ENCODE results near the gene CD300LD.
"Not testable (repeated sequence)": the region's sequence is repeated elsewhere in the genome, so short reads cannot be mapped to it uniquely, and the experiment has no call there.

CD300LD gene

DNA sequence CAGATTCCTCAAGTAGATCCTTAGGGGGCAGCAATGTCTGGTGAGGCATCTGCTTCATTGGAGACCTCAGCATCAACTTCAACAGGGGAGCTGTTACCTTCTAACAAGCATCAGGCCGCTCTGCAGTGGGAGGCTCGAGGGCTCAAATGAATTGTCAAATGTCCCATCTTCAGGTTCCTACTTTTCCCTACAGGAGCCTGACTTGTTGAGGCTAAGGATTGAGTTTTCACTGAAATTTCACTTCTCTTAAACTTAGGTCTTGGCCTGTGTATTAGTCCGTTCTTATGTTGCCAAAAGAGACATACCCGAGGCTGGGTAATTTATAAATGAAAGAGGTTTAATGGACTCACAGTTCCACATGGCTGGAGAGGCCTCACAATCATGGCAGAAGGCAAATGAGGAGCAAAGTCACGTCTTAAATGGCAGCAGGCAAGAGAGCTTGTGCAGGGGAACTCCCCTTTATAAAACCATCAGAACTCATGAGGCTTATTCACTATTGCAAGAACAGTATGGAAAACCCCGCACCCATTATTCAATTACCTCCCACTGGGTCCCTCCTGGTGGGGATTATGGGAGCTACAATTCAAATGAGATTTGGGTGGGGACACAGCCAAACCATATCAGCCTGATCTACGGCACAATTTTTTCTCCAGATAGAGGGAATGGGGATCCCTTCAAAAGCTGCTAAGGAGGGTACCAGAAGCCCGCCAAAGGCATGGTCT, 5.1 kb upstream of the CD300LD start:
- H3K9ac ChIP-seq (ENCODE audit: low read length in 2 of 2) = no peak overlapping the region
- H3K4me1 ChIP-seq (ENCODE audit: control insufficient read depth, insufficient read depth, low read length) = peaks cover 2% of the 10 kb centered on the region
- peaks cover 0 to 11% of the 10 kb centered on the region in 2 donors for H3K27me3 ChIP-seq (ENCODE audit: control insufficient read depth in 1 of 2, insufficient read depth in 2 of 2, low read length in 2 of 2)
- no peak overlapping the region for H3K4me3 ChIP-seq (ENCODE audit: low read length in 2 of 2)
- no peaks in the 10 kb centered on the region for H3K9me3 ChIP-seq (ENCODE audit: control insufficient read depth in 2 of 2, low read length in 2 of 2)
- no peaks in the 10 kb centered on the region for H3K36me3 ChIP-seq (ENCODE audit: control insufficient read depth in 2 of 2, insufficient read depth in 2 of 2, low read length in 2 of 2)
- no peak overlapping the region for H3K27ac ChIP-seq (ENCODE audit: low read length)

DNA sequence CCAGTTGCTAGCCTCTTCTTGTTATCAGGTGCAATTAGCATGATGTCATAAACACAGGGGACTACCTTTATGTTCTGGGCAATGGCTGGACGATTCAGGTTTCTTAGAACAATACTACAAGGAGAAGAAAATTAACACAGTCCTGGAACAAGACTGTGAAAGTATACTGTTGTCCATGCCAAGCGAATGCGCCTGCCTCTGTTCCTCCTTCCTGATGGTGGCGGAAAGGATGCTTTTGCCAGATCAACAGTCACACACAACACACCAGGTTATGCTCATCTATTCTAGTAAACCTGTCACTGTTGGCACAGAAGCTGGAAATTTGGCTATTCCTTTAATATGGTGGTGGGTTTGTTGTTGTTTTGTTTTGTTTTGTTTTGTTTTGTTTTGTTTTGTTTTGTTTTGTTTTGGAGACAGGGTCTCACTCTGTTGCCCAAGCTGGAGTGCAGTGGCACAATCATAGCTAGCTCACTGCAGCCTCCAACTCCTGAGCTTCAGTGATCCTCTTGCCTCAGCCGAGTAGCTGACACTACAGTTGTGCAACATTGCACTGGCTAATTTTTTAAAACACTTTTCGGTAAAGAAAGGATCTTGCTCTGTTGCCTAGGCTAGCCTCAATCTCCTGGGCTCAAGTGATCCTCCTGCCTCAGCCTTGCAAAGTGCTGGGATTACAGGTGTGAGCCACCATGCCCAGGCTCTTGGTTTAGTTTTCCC, 3.1 kb upstream of the CD300LD start:
- Histone ChIP-seq H3K4me3 (ENCODE audit: low read length in 2 of 2) (no peak overlapping the region), H3K9me3 (ENCODE audit: control insufficient read depth in 2 of 2, low read length in 2 of 2) (no peaks in the 10 kb centered on the region), H3K9ac (ENCODE audit: low read length in 2 of 2) (no peak overlapping the region), H3K36me3 (ENCODE audit: control insufficient read depth in 2 of 2, insufficient read depth in 2 of 2, low read length in 2 of 2) (no peaks in the 10 kb centered on the region), H3K4me1 (ENCODE audit: control insufficient read depth, insufficient read depth, low read length) (peaks cover 2% of the 10 kb centered on the region), H3K27me3 (ENCODE audit: control insufficient read depth in 1 of 2, insufficient read depth in 2 of 2, low read length in 2 of 2) (peaks cover 0 to 9% of the 10 kb centered on the region in 2 donors), H3K27ac (ENCODE audit: low read length) (no peak overlapping the region)

DNA sequence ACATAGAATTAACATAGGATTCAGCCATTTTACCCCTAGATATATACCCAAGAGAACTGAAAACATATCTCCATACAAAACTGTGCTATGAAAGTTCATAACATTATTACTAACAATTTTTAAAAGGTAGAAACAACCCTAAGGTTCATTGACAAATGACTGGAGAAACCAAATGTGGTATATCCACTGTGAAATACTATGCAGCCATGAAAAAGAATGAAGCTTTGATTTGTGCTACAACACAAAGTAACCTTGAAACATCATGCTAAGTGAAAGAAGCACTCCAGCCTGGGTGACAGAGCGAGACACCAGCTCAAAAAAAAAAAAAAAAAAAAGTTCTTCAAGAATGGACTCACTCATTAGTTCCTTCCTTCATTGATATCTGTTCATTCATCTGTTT, 580 bp downstream of the CD300LD start:
- Histone ChIP-seq H3K4me1 (ENCODE audit: control insufficient read depth, insufficient read depth, low read length) (peaks cover 2% of the 10 kb centered on the region), H3K9ac (ENCODE audit: low read length in 2 of 2) (no peak overlapping the region), H3K4me3 (ENCODE audit: low read length in 2 of 2) (no peak overlapping the region), H3K36me3 (ENCODE audit: control insufficient read depth in 2 of 2, insufficient read depth in 2 of 2, low read length in 2 of 2) (no peaks in the 10 kb centered on the region), H3K27ac (ENCODE audit: low read length) (no peak overlapping the region), H3K27me3 (ENCODE audit: control insufficient read depth in 1 of 2, insufficient read depth in 2 of 2, low read length in 2 of 2) (peaks cover 0 to 5% of the 10 kb centered on the region in 2 donors), H3K9me3 (ENCODE audit: control insufficient read depth in 2 of 2, low read length in 2 of 2) (no peaks in the 10 kb centered on the region)

DNA sequence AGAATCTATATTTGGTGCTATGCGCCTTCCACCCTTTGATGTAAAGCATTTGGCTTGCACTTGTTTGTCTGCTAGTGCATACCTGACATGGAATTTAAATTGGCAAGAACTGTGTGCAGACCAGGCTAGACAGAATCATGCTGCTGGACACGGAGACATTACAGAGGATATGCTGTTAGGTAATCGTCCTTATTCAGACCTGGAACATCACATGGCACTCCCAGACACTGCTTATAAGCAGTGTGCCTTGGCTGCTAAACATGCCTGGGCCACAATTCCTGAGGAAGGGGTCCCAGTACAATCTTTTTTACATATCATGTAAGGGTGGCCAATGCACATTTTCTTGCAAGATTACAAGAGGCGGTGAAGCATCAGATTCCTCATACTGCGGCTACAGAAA, 6.4 kb downstream of the CD300LD start:
- H3K4me1 ChIP-seq (ENCODE audit: control insufficient read depth, insufficient read depth, low read length) = no peaks in the 10 kb centered on the region
- H3K9ac ChIP-seq (ENCODE audit: low read length in 2 of 2) = no peak overlapping the region
- H3K9me3 ChIP-seq (ENCODE audit: control insufficient read depth in 2 of 2, low read length in 2 of 2) = peaks cover 0 to 3% of the 10 kb centered on the region in 2 donors
- H3K27ac ChIP-seq (ENCODE audit: low read length) = no peak overlapping the region
- H3K36me3 ChIP-seq (ENCODE audit: control insufficient read depth in 2 of 2, insufficient read depth in 2 of 2, low read length in 2 of 2) = no peaks in the 10 kb centered on the region
- H3K4me3 ChIP-seq (ENCODE audit: low read length in 2 of 2) = no peak overlapping the region
- H3K27me3 ChIP-seq (ENCODE audit: control insufficient read depth in 1 of 2, insufficient read depth in 2 of 2, low read length in 2 of 2) = no peaks in the 10 kb centered on the region

DNA sequence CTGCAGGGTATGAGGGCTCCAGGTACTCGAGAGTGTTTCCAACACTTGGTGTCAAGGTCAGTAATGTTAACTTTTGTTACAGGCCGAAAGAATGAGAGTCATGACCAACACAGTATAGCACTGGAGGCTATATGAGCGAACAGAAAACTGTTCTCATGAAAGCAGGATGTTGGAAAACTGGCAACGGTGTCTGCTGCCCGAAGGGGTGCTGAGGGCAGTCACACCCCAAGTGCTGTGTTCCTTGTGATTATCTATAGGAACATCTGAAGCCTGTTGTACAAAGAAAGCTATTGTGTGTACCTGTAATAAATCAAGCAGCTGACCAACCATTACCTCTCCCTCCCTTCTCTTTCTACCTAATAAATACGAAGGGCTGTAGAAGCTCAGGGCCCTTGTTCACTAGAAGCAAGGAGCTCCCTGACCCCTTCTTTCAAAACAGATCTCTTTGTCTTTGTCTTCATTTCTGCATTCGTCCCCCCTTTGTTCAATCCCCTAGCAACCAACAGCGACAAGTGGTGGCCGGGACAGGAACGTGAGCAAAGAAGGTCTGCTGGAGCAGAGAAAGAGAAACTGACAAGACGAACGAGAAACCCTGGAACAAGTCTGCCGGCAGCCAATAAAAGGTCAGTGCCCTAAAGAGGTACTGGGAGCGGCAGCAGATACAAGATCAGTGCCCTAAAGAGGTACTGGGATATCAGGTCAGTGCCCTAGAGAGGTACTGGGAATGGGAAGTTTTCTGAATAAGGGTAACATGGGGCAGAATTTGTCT, 7.6 kb downstream of the CD300LD start:
- Histone ChIP-seq H3K9ac (ENCODE audit: low read length in 2 of 2) (no peak overlapping the region), H3K27me3 (ENCODE audit: control insufficient read depth in 1 of 2, insufficient read depth in 2 of 2, low read length in 2 of 2) (no peaks in the 10 kb centered on the region), H3K27ac (ENCODE audit: low read length) (no peak overlapping the region), H3K9me3 (ENCODE audit: control insufficient read depth in 2 of 2, low read length in 2 of 2) (peaks cover 0 to 3% of the 10 kb centered on the region in 2 donors), H3K4me3 (ENCODE audit: low read length in 2 of 2) (no peak overlapping the region), H3K4me1 (ENCODE audit: control insufficient read depth, insufficient read depth, low read length) (peaks cover 2% of the 10 kb centered on the region), H3K36me3 (ENCODE audit: control insufficient read depth in 2 of 2, insufficient read depth in 2 of 2, low read length in 2 of 2) (no peaks in the 10 kb centered on the region)

DNA sequence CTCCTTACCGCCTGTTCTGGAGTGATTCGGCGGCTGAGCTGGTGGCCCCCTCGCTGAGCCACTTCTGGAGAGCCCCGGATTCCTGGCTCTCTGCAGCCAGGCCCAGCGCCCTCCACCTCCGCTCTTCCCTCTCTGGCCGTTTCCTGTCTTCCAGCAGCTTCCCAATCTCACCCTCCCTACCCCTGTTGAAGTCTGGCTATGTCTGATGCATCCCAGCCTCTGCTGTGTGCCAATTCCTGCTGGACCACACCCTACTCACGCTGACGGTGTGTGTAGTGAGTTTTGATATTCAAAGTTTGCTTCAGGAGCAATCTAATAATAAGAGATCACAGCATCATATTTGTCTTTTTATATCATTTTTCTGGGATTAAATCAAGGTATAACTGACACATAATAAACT, 9.4 kb downstream of the CD300LD start:
- H3K4me1 ChIP-seq (ENCODE audit: control insufficient read depth, insufficient read depth, low read length) = peaks cover 2% of the 10 kb centered on the region
- H3K9ac ChIP-seq (ENCODE audit: low read length in 2 of 2) = no peak overlapping the region
- H3K27me3 ChIP-seq (ENCODE audit: control insufficient read depth in 1 of 2, insufficient read depth in 2 of 2, low read length in 2 of 2) = no peaks in the 10 kb centered on the region
- no peak overlapping the region for H3K27ac ChIP-seq (ENCODE audit: low read length)
- H3K36me3 ChIP-seq (ENCODE audit: control insufficient read depth in 2 of 2, insufficient read depth in 2 of 2, low read length in 2 of 2) = no peaks in the 10 kb centered on the region
- H3K9me3 ChIP-seq (ENCODE audit: control insufficient read depth in 2 of 2, low read length in 2 of 2) = peaks cover 0 to 3% of the 10 kb centered on the region in 2 donors
- H3K4me3 ChIP-seq (ENCODE audit: low read length in 2 of 2) = no peak overlapping the region

DNA sequence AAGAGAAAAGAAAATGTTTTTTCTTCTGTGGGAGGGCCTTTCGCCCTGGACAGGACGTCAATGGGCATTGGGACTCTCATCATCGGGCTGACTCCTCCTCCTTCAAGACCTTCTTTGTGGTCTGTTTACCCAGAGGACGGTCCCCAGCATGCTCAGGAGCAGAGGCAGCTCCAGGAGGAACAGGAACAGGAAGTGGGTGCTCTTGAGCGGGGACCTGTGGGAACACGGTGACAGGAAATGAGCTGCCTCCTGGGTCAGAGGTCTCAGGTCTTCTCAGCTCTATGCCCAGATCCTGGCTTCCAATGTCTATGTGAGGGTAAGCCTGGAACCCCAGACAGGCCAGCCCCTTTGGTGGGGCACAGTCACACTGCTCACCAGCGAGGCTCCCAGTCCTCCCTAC, 12.2 kb downstream of the CD300LD start:
- H3K9ac ChIP-seq (ENCODE audit: low read length in 2 of 2) = no peak overlapping the region
- H3K36me3 ChIP-seq (ENCODE audit: control insufficient read depth in 2 of 2, insufficient read depth in 2 of 2, low read length in 2 of 2) = no peaks in the 10 kb centered on the region
- peaks cover 2% of the 10 kb centered on the region for H3K4me1 ChIP-seq (ENCODE audit: control insufficient read depth, insufficient read depth, low read length)
- no peaks in the 10 kb centered on the region for H3K27me3 ChIP-seq (ENCODE audit: control insufficient read depth in 1 of 2, insufficient read depth in 2 of 2, low read length in 2 of 2)
- H3K4me3 ChIP-seq (ENCODE audit: low read length in 2 of 2) = no peak overlapping the region
- H3K9me3 ChIP-seq (ENCODE audit: control insufficient read depth in 2 of 2, low read length in 2 of 2) = peaks cover 0 to 3% of the 10 kb centered on the region in 2 donors
- H3K27ac ChIP-seq (ENCODE audit: low read length) = no peak overlapping the region

DNA sequence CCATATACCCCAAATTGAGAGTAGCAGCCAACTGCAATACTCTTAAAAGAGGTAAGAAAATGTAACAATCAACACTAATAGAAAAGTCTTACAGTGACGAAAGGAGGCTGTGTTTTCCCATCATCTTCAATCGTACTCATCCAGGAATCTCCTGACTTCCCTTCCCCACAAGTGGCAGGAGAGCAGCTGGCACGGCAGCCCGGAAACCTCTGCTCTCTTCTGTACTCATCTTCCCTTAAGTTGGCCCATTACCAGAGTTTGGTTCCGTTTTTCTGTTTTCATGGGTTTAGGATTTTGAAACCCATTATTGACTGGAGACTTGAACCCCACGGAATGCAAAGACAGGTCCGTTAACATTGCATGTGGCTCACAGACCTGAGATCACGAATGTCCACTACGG, 13.1 kb downstream of the CD300LD start:
- H3K27ac ChIP-seq (ENCODE audit: low read length) = no peak overlapping the region
- no peak overlapping the region for H3K4me3 ChIP-seq (ENCODE audit: low read length in 2 of 2)
- no peaks in the 10 kb centered on the region for H3K36me3 ChIP-seq (ENCODE audit: control insufficient read depth in 2 of 2, insufficient read depth in 2 of 2, low read length in 2 of 2)

DNA sequence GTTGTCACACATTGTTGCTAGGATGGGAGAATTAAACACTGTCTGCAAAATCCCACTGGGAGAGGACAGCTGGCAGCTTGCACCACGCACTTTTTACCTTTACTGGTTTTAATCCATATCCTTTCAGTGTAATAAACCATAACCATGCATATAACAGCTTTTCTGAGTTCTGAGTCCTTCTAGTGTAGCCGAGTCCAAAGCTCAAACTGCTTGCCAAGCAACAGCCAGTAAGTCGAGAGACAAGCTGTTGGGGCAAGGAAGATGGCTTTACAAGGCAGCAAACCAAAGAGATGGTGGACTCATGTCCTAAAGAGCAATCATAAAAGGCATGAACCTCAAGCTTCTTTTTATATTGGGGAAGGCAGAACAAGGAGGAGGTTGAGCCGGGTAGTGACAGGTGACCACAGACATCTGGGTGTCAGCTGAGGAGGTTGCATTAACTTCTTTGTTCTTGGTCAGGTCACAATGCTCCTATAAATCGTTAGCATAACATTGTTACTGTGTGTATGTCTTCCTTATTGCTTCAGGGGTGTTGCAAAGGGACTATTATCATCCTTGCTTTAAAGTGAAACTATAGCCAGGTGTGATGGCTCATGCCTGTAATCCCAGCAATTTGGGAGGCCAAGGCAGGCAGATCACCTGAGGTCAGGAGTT, 17.5 kb downstream of the CD300LD start:
- Histone ChIP-seq H3K27me3 (ENCODE audit: control insufficient read depth in 1 of 2, insufficient read depth in 2 of 2, low read length in 2 of 2) (peaks cover 0 to 2% of the 10 kb centered on the region in 2 donors), H3K9ac (ENCODE audit: low read length in 2 of 2) (no peak overlapping the region), H3K4me1 (ENCODE audit: control insufficient read depth, insufficient read depth, low read length) (no peaks in the 10 kb centered on the region)

More for the DNA sequence above, 13.1 kb downstream of the CD300LD start:
- peaks cover 0 to 2% of the 10 kb centered on the region in 2 donors for H3K27me3 ChIP-seq (ENCODE audit: control insufficient read depth in 1 of 2, insufficient read depth in 2 of 2, low read length in 2 of 2)
- peaks cover 2% of the 10 kb centered on the region for H3K4me1 ChIP-seq (ENCODE audit: control insufficient read depth, insufficient read depth, low read length)
- no peak overlapping the region for H3K9ac ChIP-seq (ENCODE audit: low read length in 2 of 2)
- H3K9me3 ChIP-seq (ENCODE audit: control insufficient read depth in 2 of 2, low read length in 2 of 2) = peaks cover 0 to 1% of the 10 kb centered on the region in 2 donors

DNA sequence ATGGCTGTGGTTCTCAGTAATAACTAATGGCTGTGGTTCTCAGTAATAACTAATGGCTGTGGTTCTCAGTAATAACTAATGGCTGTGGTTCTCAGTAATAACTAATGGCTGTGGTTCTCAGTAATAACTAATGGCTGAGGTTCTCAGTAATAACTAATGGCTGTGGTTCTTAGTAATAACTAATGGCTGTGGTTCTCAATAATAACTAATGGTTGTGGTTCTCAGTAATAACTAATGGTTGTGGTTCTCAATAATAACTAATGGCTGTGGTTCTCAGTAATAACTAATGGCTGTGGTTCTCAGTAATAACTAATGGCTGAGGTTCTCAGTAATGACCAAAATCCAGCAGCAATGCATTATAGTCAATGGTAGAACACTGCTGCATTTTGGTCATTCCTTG, 18.4 kb downstream of the CD300LD start:
- not testable (repeated sequence) for H3K27me3 ChIP-seq (ENCODE audit: control insufficient read depth in 1 of 2, insufficient read depth in 2 of 2, low read length in 2 of 2); H3K9ac ChIP-seq (ENCODE audit: low read length in 2 of 2); H3K4me3 ChIP-seq (ENCODE audit: low read length in 2 of 2); H3K27ac ChIP-seq (ENCODE audit: low read length); H3K9me3 ChIP-seq (ENCODE audit: control insufficient read depth in 2 of 2, low read length in 2 of 2); H3K36me3 ChIP-seq (ENCODE audit: control insufficient read depth in 2 of 2, insufficient read depth in 2 of 2, low read length in 2 of 2); H3K4me1 ChIP-seq (ENCODE audit: control insufficient read depth, insufficient read depth, low read length)

More for the DNA sequence above, 17.5 kb downstream of the CD300LD start:
- Histone ChIP-seq H3K9me3 (ENCODE audit: control insufficient read depth in 2 of 2, low read length in 2 of 2) (peaks cover 0 to 3% of the 10 kb centered on the region in 2 donors), H3K4me3 (ENCODE audit: low read length in 2 of 2) (no peak overlapping the region), H3K27ac (ENCODE audit: low read length) (no peak overlapping the region), H3K36me3 (ENCODE audit: control insufficient read depth in 2 of 2, insufficient read depth in 2 of 2, low read length in 2 of 2) (no peaks in the 10 kb centered on the region)

Measured in stomach smooth muscle (tissue), 2 donors.